H9 (cell line): ENCODE measurements around the gene PRPF4. TPM values are rescaled to one million over a fixed set of nuclear protein-coding genes. Genes with fewer than 3 reads are reported as not detected.

Experiments used
- DNase-seq: peaks from one replicate; pipeline ENCODE4 v3.0.0-alpha.2; 2017
- H2AFZ ChIP-seq: one replicate; pipeline ENCODE4 v1.6.1; 2013; ENCODE audit warnings: mild to moderate bottlenecking, low read length, control low read depth, moderate library complexity
- H2AK5ac ChIP-seq: 2 replicates; pipeline ENCODE4 v1.6.1; 2013; ENCODE audit warnings: low read length, control low read depth, mixed read lengths; ENCODE audit not compliant: insufficient read length
- H2BK120ac ChIP-seq: one replicate; pipeline ENCODE4 v1.6.1; 2013; ENCODE audit warnings: low read depth, mild to moderate bottlenecking, low read length, control low read depth, inconsistent platforms; ENCODE audit not compliant: poor library complexity, severe bottlenecking
- H2BK12ac ChIP-seq: 2 replicates; pipeline ENCODE4 v1.6.1; 2013; ENCODE audit warnings: low read length, control low read depth, mixed read lengths, low read depth; ENCODE audit not compliant: insufficient read length
- H2BK15ac ChIP-seq: 2 replicates; pipeline ENCODE4 v1.6.1; 2013; ENCODE audit warnings: low read depth, low read length, control low read depth
- H2BK20ac ChIP-seq: one replicate; pipeline ENCODE4 v1.6.1; 2013; ENCODE audit warnings: low read depth, mild to moderate bottlenecking, low read length, control low read depth, inconsistent platforms; ENCODE audit not compliant: poor library complexity, severe bottlenecking
- H2BK5ac ChIP-seq: 2 replicates; pipeline ENCODE4 v1.6.1; 2013; ENCODE audit warnings: low read length, control low read depth, mixed read lengths; ENCODE audit not compliant: insufficient read length
- H3K14ac ChIP-seq: 2 replicates; pipeline ENCODE4 v1.6.1; 2013; ENCODE audit warnings: low read length, control low read depth; ENCODE audit not compliant: insufficient read depth
- H3K18ac ChIP-seq: 2 replicates; pipeline ENCODE4 v1.6.1; 2013; ENCODE audit warnings: low read depth, mild to moderate bottlenecking, mixed read lengths, low read length, control low read depth; ENCODE audit not compliant: insufficient read length
- H3K23ac ChIP-seq: 2 replicates; pipeline ENCODE4 v1.6.1; 2013; ENCODE audit warnings: low read length, control low read depth, mixed read lengths, low read depth; ENCODE audit not compliant: insufficient read length
- H3K23me2 ChIP-seq: 2 replicates; pipeline ENCODE4 v1.6.1; 2013; ENCODE audit warnings: low read depth, mild to moderate bottlenecking, mixed read lengths, low read length, control low read depth; ENCODE audit not compliant: insufficient read length, poor library complexity, severe bottlenecking
- H3K27ac ChIP-seq: 2 replicates; pipeline ENCODE4 v1.5.1; 2013; ENCODE audit warnings: low read length, control low read depth, mixed read lengths, low read depth; ENCODE audit not compliant: insufficient read length
- H3K27me3 ChIP-seq: 2 replicates; pipeline ENCODE4 v1.6.1; 2013; ENCODE audit warnings: low read length, control low read depth, inconsistent platforms; ENCODE audit not compliant: insufficient read depth
- H3K4ac ChIP-seq: 2 replicates; pipeline ENCODE4 v1.6.1; 2013; ENCODE audit warnings: low read depth, mild to moderate bottlenecking, control low read depth, inconsistent platforms, low read length, moderate library complexity
- H3K4me1 ChIP-seq: 2 replicates; pipeline ENCODE4 v1.6.1; 2013; ENCODE audit warnings: low read length, control low read depth, inconsistent platforms; ENCODE audit not compliant: insufficient read depth
- H3K4me2 ChIP-seq: 2 replicates; pipeline ENCODE4 v1.6.1; 2013; ENCODE audit warnings: low read length, control low read depth, mixed read lengths; ENCODE audit not compliant: insufficient read length, insufficient read depth
- H3K56ac ChIP-seq: 2 replicates; pipeline ENCODE4 v1.6.1; 2013; ENCODE audit warnings: low read depth, mild to moderate bottlenecking, mixed read lengths, low read length, control low read depth; ENCODE audit not compliant: insufficient read length
- H3K79me1 ChIP-seq: 2 replicates; pipeline ENCODE4 v1.6.1; 2013; ENCODE audit warnings: low read depth, mild to moderate bottlenecking, moderate library complexity, low read length, control low read depth, inconsistent platforms; ENCODE audit not compliant: insufficient read depth, poor library complexity, severe bottlenecking
- H3K79me2 ChIP-seq: 2 replicates; pipeline ENCODE4 v1.6.1; 2013; ENCODE audit warnings: low read length, control low read depth, inconsistent platforms; ENCODE audit not compliant: insufficient read depth
- H3K9ac ChIP-seq: 2 replicates; pipeline ENCODE4 v1.6.1; 2013; ENCODE audit warnings: low read length, control low read depth, mixed read lengths; ENCODE audit not compliant: insufficient read length; ENCODE audit errors: extremely low read depth
- H3K9me3 ChIP-seq: one replicate; pipeline ENCODE4 v1.6.1; 2013; ENCODE audit warnings: low read depth, low read length, inconsistent platforms; ENCODE audit not compliant: control insufficient read depth
- H3T11ph ChIP-seq: one replicate; pipeline ENCODE4 v1.6.1; 2013; ENCODE audit warnings: mild to moderate bottlenecking, low read length, control low read depth, inconsistent platforms
- H4K20me1 ChIP-seq: one replicate; pipeline ENCODE4 v1.6.1; 2013; ENCODE audit not compliant: control insufficient read depth, insufficient read length, insufficient read depth
- H4K5ac ChIP-seq: 2 replicates; pipeline ENCODE4 v1.6.1; 2013; ENCODE audit warnings: low read depth, mild to moderate bottlenecking, mixed read lengths, low read length, control low read depth; ENCODE audit not compliant: insufficient read length
- H4K8ac ChIP-seq: replicated peaks from 2 replicates; pipeline ENCODE4 v1.6.1; 2013; ENCODE audit warnings: low read length, control low read depth, mixed read lengths, low read depth; ENCODE audit not compliant: insufficient read length
- H4K91ac ChIP-seq: 2 replicates; pipeline ENCODE4 v1.6.1; 2013; ENCODE audit warnings: low read depth, mild to moderate bottlenecking, moderate library complexity, mixed read lengths, low read length, control low read depth; ENCODE audit not compliant: insufficient read length
- H3K27ac Mint-ChIP-seq, 3 experiments: 2 replicates in 2 of 3; 3 replicates in 1 of 3; pipeline ENCODE4 v1.8.0; 2020 to 2021; ENCODE audit warnings: mixed read lengths in 3 of 3, mild to moderate bottlenecking in 1 of 3, moderate library complexity in 1 of 3
- H3K27me3 Mint-ChIP-seq: 2 replicates; pipeline ENCODE4 v1.8.0; 2021; ENCODE audit warnings: low read depth, mild to moderate bottlenecking, moderate library complexity, mixed read lengths
- H3K36me3 Mint-ChIP-seq, 3 experiments: 2 replicates in 2 of 3; 3 replicates in 1 of 3; pipeline ENCODE4 v1.8.0; 2020 to 2021; ENCODE audit warnings: low read depth in 3 of 3, mixed read lengths in 3 of 3; ENCODE audit not compliant: insufficient read depth in 1 of 3
- H3K4me1 Mint-ChIP-seq, 2 experiments: 2 replicates each; pipeline ENCODE4 v1.8.0; 2020; ENCODE audit warnings: mixed read lengths in 2 of 2
- H3K4me3 Mint-ChIP-seq, 2 experiments: 2 replicates in 1 of 2; 3 replicates in 1 of 2; pipeline ENCODE4 v1.8.0; 2020 to 2021; ENCODE audit warnings: mild to moderate bottlenecking in 2 of 2, mixed read lengths in 2 of 2, moderate library complexity in 1 of 2
- H3K9me3 Mint-ChIP-seq, 2 experiments: 2 replicates in 1 of 2; 3 replicates in 1 of 2; pipeline ENCODE4 v1.8.0; 2020; ENCODE audit warnings: mild to moderate bottlenecking in 2 of 2, mixed read lengths in 2 of 2, moderate library complexity in 1 of 2
- CTCF ChIP-seq: fragments of 200-600 bp; sonication (generic); conservative IDR thresholded peaks from 3 replicates; pipeline ENCODE4 v1.8.0; 2021; ENCODE audit warnings: antibody characterized with exemption, mild to moderate bottlenecking
- whole genome bisulfite sequencing: extraction: QIAGEN DNeasy Blood & Tissue Kit; methylation state at CpG from one replicate; pipeline ENCODE4 v1.1.7; 2013; ENCODE audit warnings: missing lambda C conversion rate, low lambda C conversion rate, mixed read lengths; ENCODE audit not compliant: insufficient read length; ENCODE audit errors: extremely low coverage; 5-methylcytosine and 5-hydroxymethylcytosine counted together
- total RNA-seq: library from RNA; stranded (reverse); gene quantifications from 2 replicates; pipeline ENCODE4 v1.2.1, GENCODE V29; 2021

The PRPF4 gene
- total RNA-seq, 1 experiment from 2014 or later, result 49.8 TPM

DNA sequence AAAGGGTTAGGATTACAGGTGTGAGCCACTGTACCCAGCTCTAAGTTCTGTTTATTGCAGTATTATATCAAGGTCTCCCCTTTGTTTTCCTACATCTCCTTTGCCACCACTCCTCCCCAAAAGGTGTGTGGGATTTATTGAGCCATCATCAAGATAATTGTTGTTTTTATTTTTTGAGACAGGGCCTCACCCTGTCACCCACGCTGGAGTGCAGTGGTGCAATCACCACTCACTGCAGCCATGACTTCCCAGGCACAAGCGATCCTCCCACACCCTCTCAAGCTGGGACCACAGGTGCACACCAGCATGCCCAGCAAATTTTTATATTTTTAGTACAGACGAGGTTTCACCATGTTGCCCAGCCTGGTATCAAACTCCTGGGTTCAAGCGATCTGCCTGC lies 29.6 kb upstream of the PRPF4 start:
- Histone ChIP-seq H3T11ph (no peak overlapping the region), H2BK12ac (no peak overlapping the region), H3K27me3 (no peaks in the 10 kb centered on the region), H2AFZ (no peak overlapping the region), H3K79me1 (no peaks in the 10 kb centered on the region), H4K91ac (no peak overlapping the region), H3K4me2 (no peak overlapping the region), H3K4me1 (no peaks in the 10 kb centered on the region), H3K14ac (no peak overlapping the region), H3K23me2 (no peaks in the 10 kb centered on the region), H2BK15ac (no peak overlapping the region), H4K5ac (no peak overlapping the region), H3K4ac (no peak overlapping the region), H3K9me3 (no peaks in the 10 kb centered on the region), H3K56ac (no peak overlapping the region), H2BK5ac (no peak overlapping the region), H2AK5ac (no peak overlapping the region), H2BK120ac (no peak overlapping the region), H3K18ac (no peak overlapping the region), H3K27ac (no peak overlapping the region), H2BK20ac (no peak overlapping the region), H3K79me2 (no peaks in the 10 kb centered on the region), H3K23ac (no peak overlapping the region), H4K8ac (no peak overlapping the region), H3K9ac (no peak overlapping the region), H4K20me1 (no peaks in the 10 kb centered on the region)
- H3K27me3 Mint-ChIP-seq, result no peaks in the 10 kb centered on the region
- no peak for TF ChIP-seq CTCF
- peaks cover 3 to 5% of the 10 kb centered on the region in 2 experiments; a peak in 3 of 5 replicates for H3K9me3 Mint-ChIP-seq
- H3K4me3 Mint-ChIP-seq, result no peak overlapping the region
- H3K36me3 Mint-ChIP-seq, result peaks cover 7 to 13% (median 7%) of the 10 kb centered on the region in 3 experiments; a peak in 6 of 7 replicates
- DNase-seq, result no peak
- H3K27ac Mint-ChIP-seq, result peak overlapping the region in 1 of 3 experiments; percentile 74; a peak in 1 of 7 replicates
- WGBS, result no CpG with 5 or more reads among the region's 4 CpGs
- peaks cover 7 to 18% of the 10 kb centered on the region in 2 experiments; a peak in 3 of 4 replicates for H3K4me1 Mint-ChIP-seq
